ENCODE results near the gene CIB1.
"Not testable (repeated sequence)": the region's sequence is repeated elsewhere in the genome, so short reads cannot be mapped to it uniquely, and the experiment has no call there.

Gene CIB1

DNA sequence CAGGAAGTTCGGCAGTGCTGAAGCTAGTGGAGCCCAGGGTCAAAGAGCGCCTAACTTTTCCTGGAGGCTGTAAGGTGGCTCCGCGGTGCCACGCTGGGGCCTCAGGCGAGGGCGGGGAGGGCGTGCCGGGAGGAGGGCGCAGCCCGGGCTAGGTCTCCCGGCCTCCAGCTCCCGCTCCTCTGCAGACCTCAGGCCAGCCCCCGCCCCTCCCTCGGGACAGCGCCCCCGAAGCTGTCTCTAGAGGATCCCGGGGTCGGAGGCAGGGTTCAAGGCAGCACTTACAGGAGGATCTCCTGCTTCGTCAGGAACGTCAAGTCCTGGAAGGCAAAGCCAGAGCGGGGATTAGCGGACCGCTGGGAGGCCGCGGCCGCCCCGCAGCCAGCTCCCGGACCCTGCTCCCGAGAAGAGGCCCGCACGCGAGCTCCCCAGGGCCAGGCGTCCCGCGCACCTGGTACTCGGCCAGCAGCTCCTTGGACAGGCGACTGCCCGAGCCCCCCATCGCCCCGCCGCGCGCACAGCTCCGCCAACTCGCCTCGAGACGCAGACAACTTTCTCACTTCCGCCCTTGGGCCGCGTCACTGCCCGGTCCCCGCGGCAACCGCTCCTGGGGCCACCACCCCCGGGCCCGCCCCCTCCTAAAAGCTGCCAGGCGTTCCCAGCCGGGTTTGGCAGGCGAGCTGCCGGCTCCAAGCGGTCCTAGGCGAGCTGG lies at the start of gene CIB1:
CIB1 (minus strand) TSS at position 555 of the 709 bp plus-strand sequence; CDS start at position 499, 56 bp downstream.
- peak; percentile 97 to 98 for DNase-seq

- not testable (repeated sequence) for DNase-seq
Measured at GRCh38 chr15:90281637-90282036, 47.9 kb upstream of the CIB1 start.

DNA sequence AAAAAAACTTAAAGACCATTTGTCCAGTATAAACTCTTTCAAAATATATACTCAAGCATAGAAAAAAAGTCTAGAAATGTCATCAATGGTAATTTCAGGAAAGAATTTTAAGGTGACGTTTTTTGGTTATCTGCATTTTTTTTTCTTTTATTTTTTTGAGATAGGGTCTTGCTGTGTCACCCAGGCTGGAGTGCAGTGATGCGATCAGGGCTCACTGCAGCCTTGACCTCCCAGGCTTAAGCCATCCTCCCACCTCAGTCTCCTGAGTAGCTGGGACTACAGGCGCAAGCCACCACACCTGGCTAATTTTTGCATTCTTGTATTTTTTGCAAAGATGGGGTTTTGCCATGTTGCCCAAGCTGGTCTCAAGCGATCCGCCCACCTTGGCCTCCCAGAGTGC lies 47.0 kb upstream of the CIB1 start:
- not testable (repeated sequence) for DNase-seq

DNA sequence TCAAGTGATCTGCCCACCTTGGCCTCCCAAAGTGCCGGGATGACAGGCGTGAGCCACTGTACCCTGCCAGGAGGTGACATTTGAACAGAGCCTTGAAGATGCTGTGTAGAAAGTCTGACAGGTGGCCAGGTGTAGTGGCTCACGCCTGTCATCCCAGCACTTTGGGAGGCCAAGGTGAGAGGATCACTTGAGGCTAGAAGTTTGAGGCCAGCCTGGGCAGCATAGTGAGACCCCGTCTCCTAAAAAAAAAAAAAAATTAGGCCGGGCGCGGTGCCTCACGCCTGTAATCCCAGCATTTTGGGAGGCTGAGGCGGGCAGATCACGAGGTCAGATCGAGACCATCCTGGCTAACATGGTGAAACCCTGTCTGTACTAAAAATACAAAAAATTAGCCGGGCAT lies 44.7 kb upstream of the CIB1 start:
- DNase-seq, result not testable (repeated sequence)

DNA sequence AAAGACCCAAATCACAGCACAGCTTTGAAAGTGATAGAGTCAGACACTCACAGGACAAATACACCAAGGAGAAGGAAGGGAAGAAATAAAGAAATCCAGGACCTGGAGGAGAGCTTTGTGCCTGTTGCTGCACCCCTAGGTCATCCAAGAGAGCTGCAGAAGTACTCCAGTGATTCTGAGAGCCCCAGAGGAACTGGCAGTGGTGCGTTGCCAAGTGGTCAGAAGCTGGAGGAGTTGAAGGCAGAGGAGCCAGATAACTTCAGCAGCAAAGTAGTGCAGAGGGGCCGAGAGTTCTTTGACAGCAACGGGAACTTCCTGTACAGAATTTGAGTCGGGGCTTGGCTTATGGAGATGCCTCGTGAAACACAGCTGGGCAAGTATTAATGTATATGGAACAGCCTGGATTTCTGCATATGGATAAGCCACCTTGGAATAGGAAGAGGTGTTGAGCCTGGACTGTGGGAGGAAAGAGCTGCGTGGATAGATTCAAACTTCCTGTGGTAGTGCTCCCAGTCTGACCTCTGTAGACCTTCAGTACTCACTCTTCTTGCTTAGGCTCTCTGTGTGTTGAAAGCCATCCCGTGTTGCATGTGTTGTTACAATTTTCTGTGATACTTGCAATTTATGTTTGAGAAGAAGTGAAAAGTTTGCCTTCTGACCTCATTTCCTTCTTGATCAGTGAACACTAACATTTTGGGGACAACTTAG lies 37.9 kb upstream of the CIB1 start:
- DNase-seq, result no peak

DNA sequence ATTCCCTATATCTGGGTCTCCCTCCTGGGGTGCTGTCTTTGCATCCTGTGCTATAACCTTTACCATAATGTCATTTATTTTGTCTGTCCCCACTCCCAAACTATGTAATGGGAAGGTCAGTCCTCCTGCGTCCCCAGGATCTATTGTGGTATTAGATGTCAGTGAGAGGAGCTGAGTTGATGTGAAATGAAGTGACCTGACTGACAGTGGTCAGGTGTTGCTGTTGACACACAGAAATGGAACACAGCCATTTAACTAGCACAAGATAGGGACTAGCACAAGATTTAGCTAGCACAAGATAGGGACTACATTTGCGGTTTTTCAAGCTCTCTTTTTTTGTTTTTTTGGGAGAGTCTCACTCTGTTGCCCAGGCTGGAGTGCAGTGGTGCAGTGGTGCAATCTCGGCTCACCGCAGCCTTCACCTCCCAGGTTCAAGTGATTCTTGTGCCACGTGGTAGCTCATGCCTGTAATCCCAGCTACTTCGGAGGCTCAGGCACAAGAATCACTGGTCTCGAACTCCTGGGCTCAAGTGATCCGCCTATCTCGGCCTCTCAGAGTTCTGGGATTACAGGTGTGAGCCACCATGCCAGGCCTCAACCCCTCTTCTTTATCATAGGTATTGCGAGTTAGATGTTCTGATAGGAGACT lies 36.9 kb upstream of the CIB1 start:
- no peak for DNase-seq

DNA sequence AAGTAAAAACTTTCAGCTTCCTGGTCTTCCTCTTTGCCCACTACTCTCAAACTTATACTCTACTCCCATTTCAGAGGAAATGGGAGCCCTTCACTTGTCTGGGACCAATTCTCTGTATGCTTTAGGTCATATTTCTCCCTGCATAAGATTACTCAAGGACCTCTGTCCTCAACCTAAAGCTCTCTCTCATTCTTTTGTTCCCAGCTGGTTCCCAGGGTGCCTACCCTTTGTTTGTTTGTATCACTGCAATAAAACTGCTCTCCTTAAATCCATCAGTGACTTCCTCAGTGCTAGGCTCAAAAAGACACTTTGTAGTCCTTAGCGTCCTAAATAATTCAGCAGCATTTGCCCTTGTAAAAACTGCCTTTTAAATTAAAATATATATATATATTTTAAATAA lies 34.7 kb upstream of the CIB1 start:
- no peak for DNase-seq

GRCh38 chr15:90266485-90266884 lies 32.7 kb upstream of the CIB1 start:
- DNase-seq, result peak; percentile 27 to 37

- peak; percentile 55 to 68 for DNase-seq
Measured at GRCh38 chr15:90266061-90266431, 32.3 kb upstream of the CIB1 start.

DNA sequence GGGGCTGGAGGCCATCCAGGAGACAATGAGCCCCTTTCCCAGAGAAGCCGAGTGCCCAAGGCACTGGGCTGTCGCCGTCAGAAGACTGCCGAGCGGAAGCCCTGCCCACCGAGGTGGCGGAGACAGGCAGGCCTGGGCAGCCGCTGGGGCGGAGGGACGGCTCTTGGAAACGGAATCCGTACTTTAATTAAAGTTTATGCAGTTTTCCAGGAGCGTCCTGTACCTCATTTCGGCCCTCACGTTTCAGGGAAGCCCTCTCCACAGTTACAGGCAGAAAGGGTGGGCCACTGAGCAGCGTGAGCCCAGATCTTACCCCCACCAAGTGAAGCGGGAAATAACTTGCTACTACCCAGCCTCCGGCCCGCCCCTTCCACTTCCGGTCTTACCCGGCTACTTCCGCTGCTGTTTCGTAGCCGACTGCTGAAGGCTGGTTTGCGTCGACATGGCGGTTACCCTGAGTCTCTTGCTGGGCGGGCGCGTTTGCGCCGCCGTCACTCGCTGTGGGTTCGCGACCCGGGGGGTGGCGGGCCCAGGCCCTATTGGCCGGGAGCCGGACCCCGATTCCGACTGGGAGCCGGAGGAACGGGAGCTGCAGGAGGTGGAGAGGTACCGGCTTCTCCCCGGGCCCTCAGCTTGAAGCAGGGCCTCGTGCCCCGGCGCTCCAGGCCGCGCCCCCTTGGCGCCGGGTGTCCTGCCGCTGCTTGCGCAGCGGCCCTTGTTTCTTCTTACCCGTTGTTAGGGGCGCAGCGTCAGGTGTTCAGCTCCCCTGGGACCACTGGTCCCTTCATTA lies 31.7 kb upstream of the CIB1 start, which contains the start of gene NGRN:
NGRN (plus strand) TSS at position 402 of the 790 bp plus-strand sequence; CDS start at position 443, 41 bp downstream.
- peak; percentile 93 to 94 for DNase-seq

GRCh38 chr15:90264671-90265070 lies 30.9 kb upstream of the CIB1 start:
- DNase-seq, result peak; percentile 30 to 33

DNA sequence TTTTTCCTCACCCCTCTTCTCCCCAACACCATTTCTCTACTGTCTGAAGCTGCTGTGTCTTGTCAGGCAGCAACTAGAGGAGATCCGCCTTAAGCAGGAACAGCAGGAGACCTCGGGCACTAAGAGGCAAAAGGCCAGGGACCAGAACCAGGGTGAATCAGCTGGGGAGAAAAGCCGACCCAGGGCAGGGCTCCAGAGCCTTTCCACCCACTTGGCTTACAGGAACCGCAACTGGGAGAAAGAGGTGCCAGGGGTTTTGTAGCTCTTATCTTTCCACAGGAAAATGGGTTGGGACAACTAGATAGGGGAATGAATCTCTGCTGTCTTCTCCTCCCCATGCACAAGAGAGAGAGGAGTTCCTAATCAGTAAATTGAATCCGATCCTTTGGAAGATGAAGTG lies 28.7 kb upstream of the CIB1 start:
- no peak for DNase-seq

GRCh38 chr15:90261811-90262210 lies 28.1 kb upstream of the CIB1 start:
- DNase-seq, result no peak

DNA sequence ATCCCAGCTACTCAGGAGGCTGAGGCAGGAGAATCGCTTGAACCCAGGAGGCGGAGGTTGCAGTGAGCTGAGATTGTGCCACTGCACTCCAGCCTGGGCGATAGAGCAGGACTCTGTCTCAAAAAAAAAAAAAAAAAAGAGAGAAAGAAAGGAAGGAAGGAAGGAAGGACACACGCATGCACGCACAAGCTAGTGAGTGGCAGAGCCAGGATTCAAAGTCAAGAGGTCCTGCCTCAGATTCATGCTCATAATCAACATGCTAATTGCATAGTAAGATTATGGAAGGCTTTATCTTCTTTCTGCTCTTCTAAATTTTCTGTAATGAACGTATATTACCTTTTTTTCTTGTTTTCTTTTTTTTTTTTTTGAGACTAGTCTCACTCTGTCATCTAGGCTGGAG lies 27.0 kb upstream of the CIB1 start:
- DNase-seq, result not testable (repeated sequence)

DNA sequence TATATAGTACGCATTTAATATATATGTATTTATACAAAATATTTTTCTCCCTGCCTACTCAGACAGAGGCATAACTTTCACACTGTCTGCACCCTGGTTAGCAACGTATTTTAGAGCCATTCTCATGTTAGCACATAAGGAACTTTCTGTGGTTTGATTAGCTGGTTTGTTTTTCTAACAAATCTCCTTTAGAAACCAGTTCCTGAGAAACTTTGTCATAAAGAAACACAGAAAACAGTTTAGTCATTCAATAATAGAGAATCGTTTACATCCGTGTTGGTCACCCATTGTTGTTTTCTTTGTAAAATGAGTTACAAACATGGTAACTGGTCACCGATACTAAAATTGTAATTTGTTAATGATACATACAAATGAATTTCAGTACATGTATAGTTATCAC lies 25.8 kb upstream of the CIB1 start:
- DNase-seq, result no peak

- DNase-seq, result no peak
Measured at GRCh38 chr15:90257776-90258175, 24.0 kb upstream of the CIB1 start.

- DNase-seq, result peak; percentile 84 to 96
Measured at GRCh38 chr15:90249203-90249863, 15.6 kb upstream of the CIB1 start, which contains the start of gene TTLL13. Gene TTLL13 (plus strand): TSS chr15:90249556. CDS start chr15:90250631, 1,075 bp downstream.

GRCh38 chr15:90248789-90249202 lies 15.1 kb upstream of the CIB1 start:
- DNase-seq, result no peak

DNA sequence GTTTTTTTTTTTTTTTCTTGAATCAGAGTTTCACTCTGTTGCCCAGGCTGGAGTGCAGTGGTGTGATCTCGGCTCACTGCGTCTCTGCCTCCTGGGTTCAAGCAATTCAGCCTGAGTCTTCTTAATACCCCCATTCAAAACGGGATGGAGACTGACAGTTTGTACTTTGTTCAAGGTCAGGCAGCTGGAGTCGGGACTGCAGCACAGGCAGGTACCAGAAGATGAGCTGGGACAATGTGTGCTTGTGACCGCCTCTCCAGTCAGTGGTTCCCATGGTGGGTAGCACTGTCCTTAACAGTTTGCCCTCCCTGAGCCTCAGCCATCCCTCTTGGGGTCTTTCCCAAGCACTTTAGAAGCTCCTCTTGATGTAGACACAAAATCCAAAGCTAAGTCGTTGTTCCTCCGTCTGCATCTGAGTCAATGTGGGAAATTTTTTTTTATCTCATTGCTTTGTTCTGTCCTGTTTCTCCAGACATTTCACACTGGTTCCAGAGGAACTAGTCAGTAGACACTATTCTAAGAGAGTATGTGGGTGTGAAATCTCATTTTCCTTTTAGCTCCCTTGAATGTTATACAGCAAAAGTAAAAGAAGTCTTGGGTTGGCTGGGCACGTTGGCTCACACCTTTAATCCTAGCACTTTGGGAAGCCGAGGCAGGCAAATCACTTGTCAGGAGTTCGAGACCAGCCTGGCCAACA lies 10.3 kb upstream of the CIB1 start:
- no peak for DNase-seq

- no peak for DNase-seq
Measured at GRCh38 chr15:90241343-90242192, 7.8 kb upstream of the CIB1 start.

DNA sequence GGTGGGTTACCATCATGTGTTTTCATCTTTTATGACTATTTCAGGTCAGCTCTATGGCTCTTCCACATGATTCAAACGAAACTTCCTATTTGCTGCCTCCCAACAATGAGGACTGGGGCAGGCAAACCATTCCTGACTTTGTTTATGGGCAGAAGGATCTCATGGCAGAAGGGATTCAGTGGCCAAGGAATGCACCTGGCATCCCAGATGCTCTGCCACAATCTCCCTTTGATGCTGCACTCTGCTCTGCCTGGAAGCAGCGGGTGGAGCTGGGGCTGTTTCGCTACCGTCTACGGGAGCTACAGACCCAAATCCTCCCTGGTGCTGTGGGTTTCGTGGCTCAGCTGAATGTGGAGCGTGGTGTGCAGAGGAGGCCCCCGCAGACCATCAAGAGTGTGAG lies 7.1 kb upstream of the CIB1 start:
- no peak for DNase-seq
